GM21825 (cell line): ENCODE results near the gene CAMTA2.
"Not testable (repeated sequence)": the region's sequence is repeated elsewhere in the genome, so short reads cannot be mapped to it uniquely, and the experiment has no call there.

ENCODE experiments used
- ATAC-seq: cut with Tn5 transposase; IDR thresholded peaks from one replicate; pipeline ENCODE4 v1.9.1; 2021; ENCODE audit warnings: mild to moderate bottlenecking, moderate library complexity; ENCODE audit not compliant: unreplicated experiment

Gene CAMTA2

GRCh38 chr17:4986951-4987766 lies at the start of gene CAMTA2:
Gene CAMTA2, minus strand, starts transcription at chr17:4987675. Its CDS starts 1,453 bp downstream, at chr17:4986222.
- peak; percentile 61 for ATAC-seq

- no peak for ATAC-seq
Observed at GRCh38 chr17:5035315-5035714, 47.8 kb upstream of the CAMTA2 start, which contains the start of gene SLC52A1. Gene SLC52A1, minus strand, starts transcription at chr17:5035426. Its CDS starts 820 bp downstream, at chr17:5034606.

- ATAC-seq = no peak
Observed at GRCh38 chr17:5034651-5035050, 47.2 kb upstream of the CAMTA2 start.

- ATAC-seq = no peak
Observed at GRCh38 chr17:5034063-5034462, 46.6 kb upstream of the CAMTA2 start.

- ATAC-seq = no peak
Observed at GRCh38 chr17:5033352-5034015, 46.0 kb upstream of the CAMTA2 start.

GRCh38 chr17:5032865-5033264 lies 45.4 kb upstream of the CAMTA2 start:
- no peak for ATAC-seq

- ATAC-seq = peak; percentile 58
Observed at GRCh38 chr17:5031365-5032082, 44.0 kb upstream of the CAMTA2 start.

- ATAC-seq = not testable (repeated sequence)
Observed at GRCh38 chr17:5030168-5030567, 42.7 kb upstream of the CAMTA2 start.

- no peak for ATAC-seq
Observed at GRCh38 chr17:5027916-5028315, 40.4 kb upstream of the CAMTA2 start.

- no peak for ATAC-seq
Observed at GRCh38 chr17:5027299-5027698, 39.8 kb upstream of the CAMTA2 start.

GRCh38 chr17:5024604-5025003 lies 37.1 kb upstream of the CAMTA2 start:
- no peak for ATAC-seq

GRCh38 chr17:5023588-5024147 lies 36.2 kb upstream of the CAMTA2 start:
- no peak for ATAC-seq

GRCh38 chr17:5022171-5022711 lies 34.8 kb upstream of the CAMTA2 start:
- no peak for ATAC-seq

- no peak for ATAC-seq
Observed at GRCh38 chr17:5020502-5021023, 33.1 kb upstream of the CAMTA2 start.

- no peak for ATAC-seq
Observed at GRCh38 chr17:5019475-5019956, 32.0 kb upstream of the CAMTA2 start.

GRCh38 chr17:5014357-5014756 lies 26.9 kb upstream of the CAMTA2 start:
- no peak for ATAC-seq

GRCh38 chr17:5011928-5012327 lies 24.5 kb upstream of the CAMTA2 start:
- peak; percentile 42 for ATAC-seq

- ATAC-seq = no peak
Observed at GRCh38 chr17:5003214-5003867, 15.9 kb upstream of the CAMTA2 start.

- no peak for ATAC-seq
Observed at GRCh38 chr17:5002121-5002788, 14.8 kb upstream of the CAMTA2 start.
